ENCODE measurements around the gene AATF.

AATF gene

DNA sequence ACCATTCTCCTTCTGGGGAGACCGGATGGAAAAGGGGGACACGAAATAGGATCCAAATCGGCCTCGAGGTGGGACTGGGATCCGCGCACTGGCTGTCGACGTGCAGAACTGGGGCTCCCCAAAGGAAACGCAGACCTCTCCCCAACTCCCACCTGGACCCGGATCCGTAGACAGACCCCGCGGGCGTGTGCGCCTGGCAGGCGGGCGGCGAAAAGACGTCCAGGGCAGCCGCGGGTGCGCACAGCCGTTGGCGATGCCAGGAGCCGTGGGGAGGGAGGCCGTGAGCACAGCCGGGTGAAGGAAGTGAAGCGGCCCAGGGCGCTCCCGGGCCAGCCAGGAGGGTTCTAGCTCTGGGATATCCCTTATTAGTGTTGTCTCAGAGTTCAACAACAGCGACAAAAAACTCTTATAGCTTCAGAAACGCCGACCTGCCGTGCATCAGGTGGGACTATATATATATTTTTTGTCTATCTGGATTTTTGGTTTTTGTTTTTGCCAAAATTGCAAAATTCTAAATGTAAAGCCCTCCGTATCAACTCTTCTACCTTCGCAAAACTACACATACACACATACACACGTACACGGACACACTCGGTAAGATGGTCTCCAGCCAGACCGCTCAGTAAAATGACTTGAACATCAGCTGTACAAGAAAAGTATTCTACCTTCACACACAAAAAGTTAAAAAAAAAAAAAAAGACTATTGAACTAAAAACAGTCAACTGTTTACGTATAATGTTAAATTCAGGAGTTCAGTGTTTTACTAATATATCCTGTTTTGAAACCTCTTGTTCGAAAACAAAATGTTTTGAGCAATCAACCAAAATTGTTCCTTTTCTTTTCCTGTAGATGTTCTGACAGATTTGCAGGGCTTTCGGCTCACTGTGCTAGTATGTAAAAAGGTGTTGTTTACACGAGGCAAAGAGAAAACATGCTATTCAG is 5.2 kb upstream of the AATF start:
- TF ChIP-seq NFRKB (IDR thresholded peaks at IDR 0.05) (no peak), ELF4 (IDR thresholded peaks at IDR 0.05) (no peak)
- CTCF ChIA-PET, result no interaction called here
- DNase-seq (ENCODE audit: extremely low spot score), result no peak
- POLR2A ChIA-PET, result interaction anchor here (1.1 kb wide), 1 partner anchor 7 kb away, joined by 4 read pairs; no protein-coding TSS in a partner anchor

DNA sequence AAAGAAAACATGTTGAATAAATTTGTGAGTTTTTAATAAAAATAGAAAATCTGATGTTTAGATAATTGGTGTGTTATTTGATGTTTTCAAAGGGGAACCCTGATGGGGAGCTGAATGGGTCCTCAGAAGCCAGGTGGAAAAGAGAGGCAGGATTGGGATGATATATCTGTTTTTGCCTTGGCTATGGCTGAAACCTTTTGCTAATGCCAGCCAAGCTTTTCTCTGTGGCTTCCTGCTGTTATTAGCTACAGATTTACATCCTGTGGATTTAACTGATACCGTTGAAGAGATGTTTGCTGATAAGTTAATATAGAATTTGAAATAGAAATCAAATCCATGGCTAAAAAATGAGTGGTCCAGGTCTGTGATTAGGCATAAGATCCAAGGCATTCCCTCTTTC is 4.2 kb upstream of the AATF start:
- no peak for TF ChIP-seq HDGF (IDR thresholded peaks at IDR 0.05; ENCODE audit: borderline replicate concordance)
- TF ChIP-seq LEF1 (IDR thresholded peaks at IDR 0.05; ENCODE audit: borderline replicate concordance), result no peak
- TF ChIP-seq ARNT (IDR thresholded peaks at IDR 0.05), result no peak
- no peak for TF ChIP-seq L3MBTL2 (conservative IDR thresholded peaks at IDR 0.05)
- no peak for TF ChIP-seq SUZ12 (IDR thresholded peaks at IDR 0.05)
- no peak for TF ChIP-seq SP1 (IDR thresholded peaks at IDR 0.05)
- no peak for TF ChIP-seq FOXM1 (IDR thresholded peaks at IDR 0.05; ENCODE audit: borderline replicate concordance)
- TF ChIP-seq NFRKB (IDR thresholded peaks at IDR 0.05), result no peak
- TF ChIP-seq FOXK2 (IDR thresholded peaks at IDR 0.05), result no peak
- no peak for TF ChIP-seq BHLHE40 (IDR thresholded peaks at IDR 0.05; ENCODE audit: borderline replicate concordance)
- no peak for TF ChIP-seq ZNF384 (IDR thresholded peaks at IDR 0.05)
- TF ChIP-seq ELF4 (IDR thresholded peaks at IDR 0.05), result no peak
- no peak for TF ChIP-seq PKNOX1 (IDR thresholded peaks at IDR 0.05)
- TF ChIP-seq TARDBP (IDR thresholded peaks at IDR 0.05), result no peak
- TF ChIP-seq CTBP1 (IDR thresholded peaks at IDR 0.05; ENCODE audit: borderline replicate concordance), result no peak
- POLR2A ChIA-PET, result interaction anchor here (1.1 kb wide), 1 partner anchor 8 kb away, joined by 4 read pairs; no protein-coding TSS in a partner anchor
- no peak for DNase-seq (ENCODE audit: extremely low spot score)
- CTCF ChIA-PET, result interaction anchor here (0.6 kb wide), 1 partner anchor 32 kb away, joined by 3 read pairs; no protein-coding TSS in a partner anchor

- ChIA-PET POLR2A (interaction anchor here (1.1 kb wide), 1 partner anchor 9 kb away, joined by 4 read pairs; no protein-coding TSS in a partner anchor), CTCF (interaction anchor here (1.3 kb wide), 1 partner anchor 7 kb away, joined by 4 read pairs; the partner anchor contains the start of gene LHX1)
- DNase-seq (ENCODE audit: extremely low spot score), result no peak
- TF ChIP-seq SUZ12 (IDR thresholded peaks at IDR 0.05) (no peak), HDGF (IDR thresholded peaks at IDR 0.05; ENCODE audit: borderline replicate concordance) (no peak), FOXM1 (IDR thresholded peaks at IDR 0.05; ENCODE audit: borderline replicate concordance) (no peak), LEF1 (IDR thresholded peaks at IDR 0.05; ENCODE audit: borderline replicate concordance) (no peak), NFRKB (IDR thresholded peaks at IDR 0.05) (no peak), BHLHE40 (IDR thresholded peaks at IDR 0.05; ENCODE audit: borderline replicate concordance) (no peak), FOXA1 (IDR thresholded peaks at IDR 0.05) (no peak), TARDBP (IDR thresholded peaks at IDR 0.05) (no peak), PKNOX1 (IDR thresholded peaks at IDR 0.05) (no peak), CTBP1 (IDR thresholded peaks at IDR 0.05; ENCODE audit: borderline replicate concordance) (no peak), SP1 (IDR thresholded peaks at IDR 0.05) (no peak)
Measured at GRCh38 chr17:36945140-36945539, 3.6 kb upstream of the AATF start.

DNA sequence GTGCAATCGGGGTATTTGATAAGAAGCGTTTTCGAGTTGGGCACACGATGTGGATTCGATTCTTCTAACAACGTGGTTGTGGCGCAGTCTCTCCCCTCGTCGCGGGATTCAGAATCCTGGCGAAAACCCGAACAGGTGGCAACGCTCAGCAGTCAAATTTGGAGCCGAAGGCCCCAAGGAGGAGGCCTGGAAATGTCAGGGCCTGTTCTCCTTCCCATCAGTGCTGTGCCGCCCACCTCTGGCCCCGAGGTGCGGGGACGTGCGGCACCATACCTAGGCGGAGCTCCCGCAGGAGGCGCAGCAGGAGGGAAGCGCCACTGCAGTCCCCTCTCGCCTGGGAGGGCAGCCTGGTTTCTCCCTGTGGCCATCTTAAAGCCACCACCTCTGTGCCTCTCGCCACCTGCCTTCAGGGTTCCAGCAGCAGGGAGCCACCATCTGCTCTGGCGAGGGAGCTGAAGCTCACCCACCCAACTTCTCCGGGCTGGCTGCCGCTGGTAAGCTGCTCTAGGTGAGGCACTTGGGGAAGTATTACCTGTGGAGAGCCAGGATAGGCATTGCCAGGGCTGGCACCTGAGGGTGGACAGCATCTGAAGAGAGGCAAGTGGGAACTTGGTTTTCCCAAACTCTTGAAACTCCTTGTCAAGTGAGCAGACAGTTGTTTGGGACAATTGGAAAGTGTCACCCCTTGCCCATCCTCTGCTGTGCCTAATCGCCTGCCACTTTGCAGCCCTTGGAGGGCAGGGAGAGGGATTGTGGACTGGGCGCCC is 2.6 kb upstream of the AATF start:
- TF ChIP-seq FOXM1 (IDR thresholded peaks at IDR 0.05; ENCODE audit: borderline replicate concordance), result no peak
- no peak for TF ChIP-seq PKNOX1 (IDR thresholded peaks at IDR 0.05)
- TF ChIP-seq TARDBP (IDR thresholded peaks at IDR 0.05), result no peak
- TF ChIP-seq BHLHE40 (IDR thresholded peaks at IDR 0.05; ENCODE audit: borderline replicate concordance), result no peak
- no peak for TF ChIP-seq L3MBTL2 (conservative IDR thresholded peaks at IDR 0.05)
- TF ChIP-seq HDGF (IDR thresholded peaks at IDR 0.05; ENCODE audit: borderline replicate concordance), result no peak
- no peak for TF ChIP-seq ELF4 (IDR thresholded peaks at IDR 0.05)
- no peak for TF ChIP-seq LEF1 (IDR thresholded peaks at IDR 0.05; ENCODE audit: borderline replicate concordance)
- TF ChIP-seq ZNF384 (IDR thresholded peaks at IDR 0.05), result no peak
- TF ChIP-seq ARNT (IDR thresholded peaks at IDR 0.05), result no peak
- POLR2A ChIA-PET, result no interaction called here
- no peak for DNase-seq (ENCODE audit: extremely low spot score)
- CTCF ChIA-PET, result interaction anchor here (1.3 kb wide), 1 partner anchor 8 kb away, joined by 4 read pairs; the partner anchor contains the start of gene LHX1

DNA sequence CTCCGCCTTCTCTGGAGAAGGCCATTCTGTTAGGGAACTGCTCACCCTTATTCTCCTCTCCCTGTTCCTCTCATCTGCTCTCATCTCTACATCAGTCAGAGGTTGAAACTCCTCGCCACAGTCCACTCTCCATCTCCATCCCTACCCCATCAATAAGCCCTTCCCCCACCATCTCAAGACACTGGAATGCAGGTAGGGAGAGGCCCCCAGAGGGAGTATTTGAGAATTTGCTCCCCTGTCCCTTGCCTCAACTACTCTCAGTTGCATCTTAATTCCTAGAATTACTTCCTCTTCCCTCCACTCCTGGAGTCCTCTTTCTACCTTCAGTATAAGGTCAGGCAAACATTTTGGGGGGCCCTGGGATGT is 2.0 kb upstream of the AATF start:
- TF ChIP-seq SUZ12 (IDR thresholded peaks at IDR 0.05) (no peak), FOXM1 (IDR thresholded peaks at IDR 0.05; ENCODE audit: borderline replicate concordance) (no peak), BHLHE40 (IDR thresholded peaks at IDR 0.05; ENCODE audit: borderline replicate concordance) (no peak), CTBP1 (IDR thresholded peaks at IDR 0.05; ENCODE audit: borderline replicate concordance) (no peak), FOXK2 (IDR thresholded peaks at IDR 0.05) (no peak), LEF1 (IDR thresholded peaks at IDR 0.05; ENCODE audit: borderline replicate concordance) (no peak), ARNT (IDR thresholded peaks at IDR 0.05) (no peak), L3MBTL2 (conservative IDR thresholded peaks at IDR 0.05) (no peak), FOXA1 (IDR thresholded peaks at IDR 0.05) (no peak)
- ChIA-PET POLR2A (interaction anchor here (3.5 kb wide), 1 partner anchor 9 kb away, joined by 22 read pairs; the partner anchor contains the start of gene LHX1), CTCF (interaction anchor here (1.3 kb wide), 1 partner anchor 9 kb away, joined by 4 read pairs; the partner anchor contains the start of gene LHX1)
- DNase-seq (ENCODE audit: extremely low spot score), result no peak
